Activated CD8-positive, alpha-beta memory T cell treated with anti-CD3 and anti-CD28 coated beads for 36 hours (primary cell): ENCODE data around the gene FPGS. TPM values are rescaled to one million over a fixed set of nuclear protein-coding genes. Genes with fewer than 3 reads are reported as not detected.
"Not testable (repeated sequence)": the region's sequence is repeated elsewhere in the genome, so short reads cannot be mapped to it uniquely, and the experiment has no call there.

ENCODE experiments used
- CTCF ChIA-PET: fragments of 350-600 bp; sonication (Branson Sonifier 250); formaldehyde crosslinking; loops from one replicate; lab custom pipeline; 2021; ENCODE audit warnings: antibody characterized with exemption; lab: Charles Lee
- POLR2A ChIA-PET: fragments of 350-600 bp; sonication (Branson Sonifier 250); formaldehyde crosslinking; loops from one replicate; lab custom pipeline; 2021; ENCODE audit warnings: antibody characterized with exemption; lab: Charles Lee
- total RNA-seq, 2 experiments: library from RNA; stranded (reverse); gene quantifications; one replicate each; pipeline ENCODE4 v1.2.3, GENCODE V29; 2021

The FPGS gene
- total RNA-seq, 2 experiments from 2014 or later = 106 to 107 TPM

DNA sequence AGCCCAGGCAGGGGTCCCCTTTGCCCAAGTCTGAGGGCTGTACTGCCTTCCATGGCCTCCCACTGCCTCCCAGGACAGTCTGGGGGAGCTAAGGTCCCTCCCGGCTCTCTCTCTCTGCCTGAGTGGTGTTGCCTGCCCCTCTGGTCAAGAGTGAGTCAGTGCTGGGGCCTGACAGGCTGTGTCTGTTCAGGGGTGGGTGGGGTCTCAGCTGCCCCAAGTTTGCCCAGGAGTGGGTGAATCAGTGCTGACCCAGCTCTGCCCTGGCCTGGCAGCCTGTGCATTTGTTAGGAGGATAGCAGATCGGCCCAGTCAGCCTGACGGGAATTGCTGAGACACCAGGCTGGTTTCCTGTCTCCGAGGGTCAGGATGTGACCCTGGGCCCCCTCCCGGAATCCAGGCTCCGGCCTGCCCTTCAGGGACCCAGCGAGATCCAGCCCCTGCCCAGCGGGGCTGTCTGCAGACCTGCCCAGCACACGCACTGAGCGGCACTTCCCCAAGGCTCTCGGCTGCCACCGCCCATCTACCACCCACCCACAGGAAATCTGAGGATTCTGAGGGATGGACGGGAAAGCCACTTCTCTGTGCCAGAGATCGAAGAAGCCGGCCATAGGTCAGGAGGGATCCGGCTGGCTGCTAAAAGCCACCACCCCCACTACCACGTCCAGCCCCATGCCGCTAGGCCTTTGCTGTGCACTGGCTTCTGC is 35.8 kb downstream of the FPGS start:
- POLR2A ChIA-PET = no interaction called here
- CTCF ChIA-PET = no interaction called here

DNA sequence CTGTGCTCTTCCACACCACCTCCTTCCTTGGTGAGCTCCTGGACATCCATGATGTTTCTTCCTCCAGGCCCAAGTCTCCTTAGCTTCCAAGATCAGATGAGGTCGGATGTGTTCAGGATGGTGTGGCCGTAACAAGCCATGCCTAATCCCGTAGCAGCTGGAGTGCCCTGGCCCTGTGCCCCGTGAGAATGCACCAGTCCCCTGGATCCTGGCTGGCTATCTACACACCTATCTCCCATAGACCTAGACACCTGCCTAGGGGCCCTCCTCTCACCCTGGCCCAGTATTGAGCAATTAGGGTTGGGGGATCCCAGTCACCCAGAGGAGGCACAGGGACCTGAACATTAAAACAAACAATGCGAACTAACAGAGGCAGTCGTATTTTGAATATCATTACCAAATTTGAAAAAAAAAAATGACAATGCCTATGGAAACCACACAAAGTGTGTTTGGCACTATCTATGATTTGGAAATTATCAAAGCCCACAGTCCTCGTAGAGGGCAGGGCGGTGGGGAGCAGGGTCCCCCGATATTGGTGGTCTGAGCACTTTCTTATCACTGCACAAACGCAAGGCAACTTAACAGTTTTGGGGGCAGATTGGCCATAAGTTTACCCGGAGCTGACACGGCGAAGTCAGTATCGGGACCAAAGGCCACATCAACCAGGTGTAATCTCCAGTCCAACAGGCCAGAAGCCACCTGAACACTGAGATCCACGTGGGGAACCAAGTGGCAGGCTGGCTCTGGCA is 38.6 kb downstream of the FPGS start:
- CTCF ChIA-PET = interaction anchor here (0.9 to 1.0 kb wide), 2 partner anchors 28 to 29 kb away, joined by 3 read pairs; no protein-coding TSS in a partner anchor
- POLR2A ChIA-PET = no interaction called here

GRCh38 chr9:127844821-127845359 is 42.2 kb downstream of the FPGS start:
- ChIA-PET CTCF (no interaction called here), POLR2A (interaction anchor here (0.6 kb wide), 1 partner anchor 69 kb away, joined by 5 read pairs; no protein-coding TSS in a partner anchor)

- CTCF ChIA-PET = interaction anchor here (0.6 kb wide), 1 partner anchor 35 kb away, joined by 3 read pairs; no protein-coding TSS in a partner anchor
- POLR2A ChIA-PET = not testable (repeated sequence)
These were observed 42.9 kb downstream of the FPGS start for GRCh38 chr9:127845619-127846018.

DNA sequence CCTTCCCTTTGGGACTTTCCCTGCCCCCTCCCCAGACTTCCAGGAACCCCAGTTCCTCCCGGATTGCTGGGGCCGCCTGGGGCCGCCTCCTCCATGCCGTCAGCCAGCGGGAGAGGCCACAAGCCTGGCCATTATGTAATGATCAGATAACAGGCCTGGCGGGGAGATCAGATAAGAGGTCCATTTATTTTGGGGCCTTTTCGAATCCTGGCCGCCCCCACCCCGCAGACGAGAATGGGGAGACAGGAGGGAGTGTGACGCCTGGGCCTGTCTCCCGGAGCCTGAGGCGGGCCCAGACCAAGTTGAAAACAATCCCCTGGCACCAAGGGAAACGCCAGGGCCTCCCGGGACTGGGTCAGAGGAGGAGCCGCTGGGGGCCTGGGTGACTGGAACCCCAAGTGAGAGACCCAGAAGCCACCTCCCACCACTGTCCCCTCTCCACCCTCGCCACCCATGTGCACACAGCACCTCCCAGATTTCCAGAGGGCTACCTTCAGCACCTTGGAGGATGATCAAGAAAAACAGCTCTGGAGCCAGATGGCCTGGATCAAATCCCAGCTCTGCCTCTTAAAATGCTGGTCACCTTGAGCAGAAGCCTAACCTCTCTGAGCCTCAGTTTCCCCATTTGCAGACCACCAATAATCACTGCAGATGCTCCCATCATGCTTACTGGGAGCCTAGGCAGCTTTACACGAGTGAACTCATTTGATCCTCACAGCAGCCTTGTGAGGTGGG is 43.9 kb downstream of the FPGS start:
- CTCF ChIA-PET = interaction anchor here (1.3 to 1.6 kb wide), 2 partner anchors 75 to 112 kb away, joined by 3 to 5 read pairs; partner anchors contain the start of gene TOR2A
- POLR2A ChIA-PET = no interaction called here

DNA sequence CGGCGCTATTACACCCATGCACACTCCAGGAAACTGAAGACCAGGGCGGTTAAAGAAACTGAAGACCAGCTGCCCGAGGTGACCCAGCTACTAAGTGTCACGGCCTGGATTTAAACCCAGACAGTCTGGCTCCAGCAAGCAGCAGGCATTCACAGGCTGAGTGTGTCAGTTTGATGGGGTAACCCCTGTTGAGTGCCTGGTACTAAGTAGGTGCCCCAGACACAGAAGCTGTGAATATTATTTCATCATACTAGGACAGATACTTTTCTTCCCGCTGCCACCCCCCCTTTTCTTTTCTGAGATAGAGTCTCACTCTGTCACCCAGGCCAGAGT is 44.5 kb downstream of the FPGS start:
- POLR2A ChIA-PET = no interaction called here
- CTCF ChIA-PET = interaction anchor here (1.3 to 1.6 kb wide), 2 partner anchors 74 to 112 kb away, joined by 3 to 5 read pairs; partner anchors contain the start of gene TOR2A

DNA sequence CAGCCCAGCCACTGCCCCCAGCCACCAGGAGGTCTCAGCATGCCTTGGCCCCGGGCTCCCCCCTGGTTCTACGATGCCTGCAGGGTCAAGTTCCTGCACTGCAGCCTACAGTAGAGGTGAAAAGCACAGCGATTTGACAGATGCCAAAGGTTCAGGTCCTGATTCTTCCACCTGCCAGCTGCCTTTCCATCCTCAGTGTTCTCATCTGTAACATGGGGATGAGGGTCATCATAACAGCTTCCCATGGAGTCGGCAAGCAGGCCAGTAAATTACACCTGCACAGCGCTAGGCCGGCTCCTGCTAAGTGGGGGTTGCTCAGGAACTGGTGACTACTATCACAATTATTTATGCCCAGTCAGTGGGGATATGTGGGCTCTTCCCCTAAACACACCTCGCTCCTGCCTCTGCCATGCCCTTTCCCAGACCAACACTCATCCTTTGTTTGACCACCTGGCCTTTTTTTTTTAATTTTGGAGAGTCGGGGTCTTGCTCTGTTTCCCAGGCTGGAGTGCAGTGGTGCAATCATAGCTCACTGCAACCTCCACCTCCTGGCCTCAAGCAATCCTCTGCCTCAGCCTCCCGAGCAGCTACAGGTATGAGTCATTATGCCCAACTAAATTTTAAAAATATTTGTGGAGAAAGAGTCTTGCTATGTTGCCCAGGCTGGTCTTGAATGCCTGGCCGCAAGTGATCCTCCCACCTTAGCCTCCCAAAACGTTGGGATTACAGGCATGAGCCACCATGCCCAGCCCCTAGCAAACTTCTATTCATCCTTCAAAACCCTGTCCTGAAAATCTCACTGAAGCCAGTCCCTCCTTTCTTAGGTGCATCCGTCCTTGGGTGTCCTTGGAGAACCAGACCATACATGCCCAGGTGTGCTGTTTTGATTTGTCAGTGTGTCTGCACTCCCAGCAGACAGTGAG is 45.4 kb downstream of the FPGS start:
- ChIA-PET CTCF (interaction anchor here (0.6 to 1.6 kb wide), 3 partner anchors 73 to 138 kb away, joined by 3 to 5 read pairs (median 3); partner anchors contain the start of gene TOR2A), POLR2A (no interaction called here)

- CTCF ChIA-PET = no interaction called here
These were observed 46.2 kb downstream of the FPGS start for GRCh38 chr9:127848756-127849504.

GRCh38 chr9:127850286-127850830 is 47.7 kb downstream of the FPGS start:
- CTCF ChIA-PET = interaction anchor here (0.5 to 1.3 kb wide), 2 partner anchors 11 to 26 kb away, joined by 3 to 4 read pairs; no protein-coding TSS in a partner anchor
- POLR2A ChIA-PET = no interaction called here

More at GRCh38 chr9:127848756-127849504, 46.2 kb downstream of the FPGS start:
- POLR2A ChIA-PET = no interaction called here

DNA sequence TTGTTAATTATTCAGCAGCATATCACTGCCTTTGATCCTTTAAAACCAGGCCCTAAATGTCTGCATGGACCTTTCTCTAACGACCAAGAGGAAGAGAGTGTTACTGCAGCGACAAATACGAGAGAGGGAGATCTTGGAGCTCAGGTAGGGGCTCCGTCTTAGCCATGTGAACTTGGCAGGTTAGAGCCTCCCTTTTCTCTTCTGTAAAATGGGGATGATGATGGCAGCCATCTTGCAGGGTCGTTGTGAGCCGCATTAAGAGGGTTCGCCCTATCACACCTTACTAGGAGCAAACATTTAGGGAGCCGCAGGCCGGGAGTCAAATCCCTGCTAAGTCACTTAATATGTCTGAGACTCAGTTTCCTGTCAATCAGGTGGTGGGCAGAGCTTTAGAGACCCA is 50.1 kb downstream of the FPGS start:
- POLR2A ChIA-PET = interaction anchor here (0.6 kb wide), 1 partner anchor 48 kb away, joined by 5 read pairs; no protein-coding TSS in a partner anchor
- CTCF ChIA-PET = interaction anchor here (0.5 to 2.0 kb wide), 5 partner anchors 10 to 194 kb away, joined by 3 to 12 read pairs (median 3); no protein-coding TSS in a partner anchor

DNA sequence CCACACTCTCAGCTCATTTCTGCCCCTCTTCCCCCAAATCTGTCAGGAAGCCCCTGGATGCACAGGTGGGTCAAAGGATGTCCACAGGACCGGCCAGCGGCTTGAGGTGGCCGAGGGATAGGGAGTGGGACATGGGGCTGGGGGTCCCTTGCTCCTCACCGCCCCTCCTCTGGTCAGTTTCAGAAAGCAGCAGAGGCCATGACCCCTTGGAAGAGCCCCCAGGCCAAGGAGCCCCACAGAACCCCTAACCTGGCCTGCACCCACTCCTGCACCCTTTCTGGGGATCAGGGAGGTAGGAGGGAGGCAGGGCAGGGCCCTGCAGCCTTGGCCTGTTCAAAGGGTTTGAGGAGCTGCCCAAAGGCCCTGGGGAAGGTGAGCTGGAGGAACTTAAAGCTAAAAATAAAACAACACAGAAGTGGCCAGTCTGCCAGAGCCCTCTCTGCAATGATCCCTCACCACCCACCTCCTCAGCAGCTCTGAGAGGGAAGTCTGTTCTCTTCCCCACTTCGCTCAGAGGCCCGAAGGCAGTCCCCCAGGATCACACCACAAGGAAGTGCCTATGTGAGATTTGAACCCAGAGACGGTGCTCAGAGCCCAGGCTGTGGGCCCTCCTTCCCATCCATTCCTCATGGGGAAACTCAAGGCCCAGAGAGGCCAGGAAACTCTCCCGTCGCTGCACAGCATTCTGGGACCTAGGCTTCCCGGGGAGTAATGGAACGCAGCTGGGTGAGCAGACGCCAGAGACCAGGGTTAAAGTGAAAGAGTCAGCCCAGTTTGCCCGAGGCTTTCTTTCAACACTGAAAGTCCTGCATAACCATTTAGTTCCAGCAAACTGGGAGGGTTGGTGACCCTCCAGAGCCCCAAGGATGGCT is 50.9 kb downstream of the FPGS start:
- ChIA-PET POLR2A (interaction anchor here (0.6 kb wide), 1 partner anchor 48 kb away, joined by 5 read pairs; no protein-coding TSS in a partner anchor), CTCF (interaction anchor here (0.6 to 2.0 kb wide), 4 partner anchors 16 to 221 kb away, joined by 3 to 12 read pairs (median 3); no protein-coding TSS in a partner anchor)

DNA sequence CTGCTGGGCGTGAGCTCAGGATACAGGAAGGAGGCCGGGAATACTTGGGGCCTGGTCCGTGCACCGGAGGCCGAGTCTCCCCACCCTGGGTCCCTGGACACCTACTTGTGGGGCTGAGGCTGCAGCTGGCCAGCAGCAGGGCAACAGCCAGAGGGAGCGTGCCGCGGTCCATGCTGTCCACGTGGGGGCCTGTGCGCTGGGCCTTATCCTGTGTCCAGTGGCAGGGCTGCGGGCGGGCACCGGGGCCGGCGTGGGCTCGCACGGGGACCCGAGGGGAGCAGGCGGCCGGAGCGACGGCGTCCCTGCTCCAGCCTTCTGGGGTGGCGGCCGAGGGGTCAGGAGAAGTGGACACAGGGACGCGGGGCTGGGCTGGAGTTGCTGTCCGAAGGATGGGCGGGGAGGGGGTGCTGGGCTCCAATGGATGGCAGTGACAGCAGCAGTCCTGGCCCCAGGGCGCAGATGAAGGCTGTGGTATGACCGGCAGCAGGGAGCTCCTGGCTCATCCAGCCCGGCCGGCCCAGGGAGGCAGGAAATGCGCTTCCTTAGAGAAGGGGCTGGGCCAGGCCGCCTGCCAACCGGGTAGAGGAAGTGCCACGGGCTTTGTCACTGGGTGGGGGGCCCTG is 51.6 kb downstream of the FPGS start, which contains the start of gene ENG:
ENG (minus strand) TSS at position 475 of the 623 bp plus-strand sequence; CDS start at position 172, 303 bp downstream.
- ChIA-PET POLR2A (no interaction called here), CTCF (interaction anchor here (0.6 to 2.0 kb wide), 4 partner anchors 15 to 89 kb away, joined by 3 to 12 read pairs (median 7); no protein-coding TSS in a partner anchor)

- POLR2A ChIA-PET = interaction anchor here (0.6 kb wide), 1 partner anchor 46 kb away, joined by 4 read pairs; no protein-coding TSS in a partner anchor
- CTCF ChIA-PET = interaction anchor here (0.9 to 1.5 kb wide), 6 partner anchors 11 to 120 kb away, joined by 3 to 11 read pairs (median 3); partner anchors contain the start of gene TOR2A
These were observed 52.3 kb downstream of the FPGS start for GRCh38 chr9:127854960-127855359.

DNA sequence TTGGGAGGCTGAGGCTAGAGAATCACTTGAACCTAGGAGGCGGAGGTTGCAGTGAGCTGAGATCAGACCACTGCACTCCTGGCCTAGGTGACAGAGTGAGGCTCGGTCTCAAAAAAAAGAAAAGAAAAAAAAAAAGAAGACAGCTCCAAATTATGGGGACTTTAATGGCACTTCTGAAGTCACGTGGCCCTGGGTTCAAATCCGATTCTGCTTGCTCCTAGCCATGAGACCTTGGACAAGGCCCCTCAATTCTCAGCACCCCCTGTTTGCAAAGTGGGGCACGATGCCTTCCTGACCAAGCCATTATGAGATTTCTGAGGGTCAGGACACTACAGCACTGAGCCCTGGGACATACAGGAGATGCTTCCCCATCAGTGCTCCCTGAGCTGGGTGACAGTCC is 52.8 kb downstream of the FPGS start:
- POLR2A ChIA-PET = interaction anchor here (0.6 to 0.7 kb wide), 2 partner anchors 46 to 54 kb away, joined by 3 to 4 read pairs; no protein-coding TSS in a partner anchor
- CTCF ChIA-PET = interaction anchor here (0.9 to 1.5 kb wide), 5 partner anchors 10 to 121 kb away, joined by 3 to 11 read pairs (median 3); partner anchors contain the start of gene TOR2A
